Stimulated activated CD8-positive, alpha-beta memory T cell treated with anti-CD3 and anti-CD28 coated beads, Interleukin-15, amount 100 ng/mL, for 4 hours (primary cell): ENCODE data around the gene GSTO1.
"Not testable (repeated sequence)": the region's sequence is repeated elsewhere in the genome, so short reads cannot be mapped to it uniquely, and the experiment has no call there.

Source experiments
- DNase-seq, 2 donors: peaks; one replicate each; pipeline ENCODE4 v3.0.0-alpha.2; 2020; ENCODE audit warnings: low read depth in 2 of 2

Gene GSTO1

GRCh38 chr10:104254493-104255310 is at the start of gene GSTO1:
GSTO1 (plus strand) TSS chr10:104254892; CDS start chr10:104254929, 37 bp downstream.
- peak in 1 of 2 donors; percentile 34 for DNase-seq

GRCh38 chr10:104208730-104209129 is 46.0 kb upstream of the GSTO1 start:
- DNase-seq = no peak

- DNase-seq = no peak
Observed at GRCh38 chr10:104209575-104210198, 45.0 kb upstream of the GSTO1 start.

GRCh38 chr10:104216631-104217030 is 38.1 kb upstream of the GSTO1 start:
- DNase-seq = no peak

- no peak for DNase-seq
Observed at GRCh38 chr10:104218751-104219150, 35.9 kb upstream of the GSTO1 start.

- no peak for DNase-seq
Observed at GRCh38 chr10:104220522-104220921, 34.2 kb upstream of the GSTO1 start.

GRCh38 chr10:104223304-104223703 is 31.4 kb upstream of the GSTO1 start:
- no peak for DNase-seq

- no peak for DNase-seq
Observed at GRCh38 chr10:104230490-104230889, 24.2 kb upstream of the GSTO1 start.

GRCh38 chr10:104231784-104232612 is 22.7 kb upstream of the GSTO1 start, which contains the start of gene CFAP43:
CFAP43 (minus strand) TSS chr10:104232364; CDS start chr10:104232246, 118 bp downstream.
- peak; percentile 96 to 97 for DNase-seq

- no peak for DNase-seq
Observed at GRCh38 chr10:104232613-104233102, 22.0 kb upstream of the GSTO1 start.

- no peak for DNase-seq
Observed at GRCh38 chr10:104233817-104234216, 20.9 kb upstream of the GSTO1 start.

- DNase-seq = no peak
Observed at GRCh38 chr10:104234934-104235333, 19.8 kb upstream of the GSTO1 start.

- no peak for DNase-seq
Observed at GRCh38 chr10:104235801-104236200, 18.9 kb upstream of the GSTO1 start.

- DNase-seq = no peak
Observed at GRCh38 chr10:104240078-104240477, 14.6 kb upstream of the GSTO1 start.

- DNase-seq = no peak
Observed at GRCh38 chr10:104242545-104242944, 12.1 kb upstream of the GSTO1 start.

GRCh38 chr10:104243009-104243408 is 11.7 kb upstream of the GSTO1 start:
- DNase-seq = not testable (repeated sequence)

- DNase-seq = no peak
Observed at GRCh38 chr10:104243512-104243911, 11.2 kb upstream of the GSTO1 start.

GRCh38 chr10:104245066-104245632 is 9.5 kb upstream of the GSTO1 start:
- no peak for DNase-seq

- DNase-seq = no peak
Observed at GRCh38 chr10:104246976-104247375, 7.7 kb upstream of the GSTO1 start.

- DNase-seq = no peak
Observed at GRCh38 chr10:104247513-104248146, 7.1 kb upstream of the GSTO1 start.

GRCh38 chr10:104248931-104249330 is 5.8 kb upstream of the GSTO1 start:
- DNase-seq = not testable (repeated sequence)
